ENCODE data around the gene NKX1-2.

The NKX1-2 gene

DNA sequence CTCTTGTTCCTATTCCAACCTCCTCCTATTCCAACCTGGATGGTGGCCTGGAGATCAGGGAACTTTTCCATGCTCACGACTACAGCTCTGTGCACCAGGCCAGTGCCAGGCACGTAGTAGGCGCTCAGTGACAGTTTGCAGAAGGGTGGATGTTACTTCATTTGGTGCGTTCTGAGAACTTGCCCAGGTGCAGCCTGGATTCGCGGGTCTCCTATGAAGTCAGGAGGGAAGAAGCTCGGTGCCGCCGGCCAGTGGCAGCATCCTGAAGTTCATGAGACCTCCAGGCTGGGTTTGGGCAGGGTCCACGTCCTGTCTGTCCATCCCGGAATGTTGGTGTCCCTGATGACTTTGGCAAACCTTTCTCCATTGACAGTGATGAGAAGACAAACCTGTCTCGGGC, 33.0 kb upstream of the NKX1-2 start:
- H3K4me1 Mint-ChIP-seq (ENCODE audit: low read depth) = no peaks in the 10 kb centered on the region
- peaks cover 3% of the 10 kb centered on the region for H3K9me3 Mint-ChIP-seq
- DNase-seq = no peak
- no peaks in the 10 kb centered on the region for H3K27me3 Mint-ChIP-seq
- no peak overlapping the region for H3K4me3 Mint-ChIP-seq
- H3K27ac Mint-ChIP-seq = no peak overlapping the region
- peaks cover 22% of the 10 kb centered on the region for H3K36me3 Mint-ChIP-seq (ENCODE audit: low read depth)

DNA sequence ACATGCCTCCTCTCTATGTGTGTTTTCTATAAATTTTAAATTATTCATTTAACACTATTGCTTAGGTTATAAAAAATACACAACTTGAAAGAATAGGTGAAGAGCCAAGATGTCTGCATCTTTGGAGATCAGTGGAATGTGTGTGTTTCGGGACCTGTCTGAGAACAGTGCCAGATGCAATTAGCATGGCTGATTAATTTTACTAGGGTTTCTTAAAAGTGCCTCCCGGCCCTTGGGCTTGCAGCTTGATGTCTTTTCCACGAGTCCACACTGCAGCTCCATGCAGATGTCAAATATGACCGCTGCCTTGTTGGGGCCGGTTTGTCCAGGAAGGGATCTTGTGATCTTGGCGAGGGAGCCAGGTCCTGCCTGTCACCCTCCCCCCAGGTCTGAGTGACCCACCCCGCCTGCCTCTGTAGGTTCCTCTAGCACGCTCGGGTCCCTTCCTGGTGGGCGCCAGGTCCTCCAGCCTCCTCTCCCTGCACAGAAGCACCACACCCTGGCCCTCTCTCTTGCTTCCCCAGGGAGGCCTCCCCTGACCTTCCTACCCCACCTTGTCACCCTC, 32.5 kb upstream of the NKX1-2 start:
- no peak overlapping the region for H3K4me3 Mint-ChIP-seq
- H3K9me3 Mint-ChIP-seq = peaks cover 2% of the 10 kb centered on the region
- peaks cover 19% of the 10 kb centered on the region for H3K36me3 Mint-ChIP-seq (ENCODE audit: low read depth)
- H3K27ac Mint-ChIP-seq = no peak overlapping the region
- DNase-seq = no peak
- H3K27me3 Mint-ChIP-seq = no peaks in the 10 kb centered on the region
- H3K4me1 Mint-ChIP-seq (ENCODE audit: low read depth) = no peaks in the 10 kb centered on the region

DNA sequence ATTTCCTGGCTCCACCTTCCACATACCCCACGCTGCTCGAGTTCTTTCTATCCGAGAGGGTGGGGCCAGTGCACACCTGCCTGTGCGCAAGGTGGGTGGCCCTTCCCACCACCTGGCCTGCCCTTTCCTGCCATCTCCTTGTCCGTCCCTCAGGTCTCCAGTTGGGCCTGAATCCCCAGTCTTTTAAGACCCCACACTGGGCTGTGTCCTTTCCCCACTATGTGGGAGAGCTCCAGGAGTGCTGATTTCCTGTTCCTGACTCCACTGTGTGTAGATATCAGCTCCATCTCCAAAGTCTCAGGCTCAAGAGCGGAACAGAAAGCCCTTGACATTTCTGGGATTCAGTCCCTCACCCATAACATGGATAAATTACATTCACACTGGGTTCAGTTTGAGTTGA, 31.9 kb upstream of the NKX1-2 start:
- Mint-ChIP-seq H3K27ac (no peak overlapping the region), H3K4me3 (no peak overlapping the region), H3K9me3 (no peaks in the 10 kb centered on the region), H3K27me3 (no peaks in the 10 kb centered on the region), H3K4me1 (ENCODE audit: low read depth) (no peaks in the 10 kb centered on the region), H3K36me3 (ENCODE audit: low read depth) (peaks cover 14% of the 10 kb centered on the region)
- DNase-seq = no peak

DNA sequence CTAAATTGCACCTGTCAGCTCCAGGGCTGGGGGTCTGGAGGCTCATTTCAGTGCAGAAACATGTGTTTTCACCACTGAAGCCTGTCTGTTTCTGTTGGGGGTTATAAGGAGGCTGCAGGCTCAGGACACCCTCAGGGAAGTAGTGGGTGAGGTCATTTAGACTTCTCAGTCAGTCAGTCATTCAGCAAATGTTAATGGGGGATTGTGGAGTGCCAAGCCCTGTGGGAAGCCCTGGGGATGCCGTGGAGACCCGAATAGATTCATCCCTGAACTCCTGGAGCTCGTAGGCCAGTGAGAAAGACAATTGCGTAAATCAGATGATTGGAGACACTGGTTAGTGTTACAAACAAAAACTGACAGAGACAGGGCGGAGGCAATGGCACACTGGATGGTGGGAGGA, 31.0 kb upstream of the NKX1-2 start:
- DNase-seq = no peak
- Mint-ChIP-seq H3K36me3 (ENCODE audit: low read depth) (peaks cover 5% of the 10 kb centered on the region), H3K4me1 (ENCODE audit: low read depth) (no peaks in the 10 kb centered on the region), H3K27ac (no peak overlapping the region), H3K4me3 (no peak overlapping the region), H3K9me3 (no peaks in the 10 kb centered on the region), H3K27me3 (no peaks in the 10 kb centered on the region)

DNA sequence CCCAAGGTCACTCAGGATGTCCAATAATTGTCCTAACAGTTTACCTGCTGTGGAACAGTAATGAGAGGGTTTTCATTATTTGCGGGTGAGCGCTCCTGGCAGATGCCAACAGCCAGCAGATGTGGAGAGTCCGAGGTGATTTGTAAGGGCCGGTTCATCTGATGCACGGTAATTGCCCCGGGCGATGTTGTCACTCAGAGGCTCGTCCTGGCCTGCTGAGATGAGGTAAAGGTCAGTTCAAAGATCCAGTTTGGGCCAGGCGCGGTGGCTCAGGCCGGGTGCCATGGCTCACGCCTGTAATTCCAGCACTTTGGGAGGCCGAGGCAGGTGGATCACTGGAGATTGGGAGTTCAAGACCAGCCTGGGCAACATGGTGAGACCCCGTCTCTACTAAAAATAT, 28.7 kb upstream of the NKX1-2 start:
- DNase-seq = no peak
- Mint-ChIP-seq H3K27ac (no peak overlapping the region), H3K27me3 (no peaks in the 10 kb centered on the region), H3K4me3 (no peak overlapping the region), H3K36me3 (ENCODE audit: low read depth) (no peaks in the 10 kb centered on the region), H3K9me3 (no peaks in the 10 kb centered on the region), H3K4me1 (ENCODE audit: low read depth) (peaks cover 3% of the 10 kb centered on the region)

DNA sequence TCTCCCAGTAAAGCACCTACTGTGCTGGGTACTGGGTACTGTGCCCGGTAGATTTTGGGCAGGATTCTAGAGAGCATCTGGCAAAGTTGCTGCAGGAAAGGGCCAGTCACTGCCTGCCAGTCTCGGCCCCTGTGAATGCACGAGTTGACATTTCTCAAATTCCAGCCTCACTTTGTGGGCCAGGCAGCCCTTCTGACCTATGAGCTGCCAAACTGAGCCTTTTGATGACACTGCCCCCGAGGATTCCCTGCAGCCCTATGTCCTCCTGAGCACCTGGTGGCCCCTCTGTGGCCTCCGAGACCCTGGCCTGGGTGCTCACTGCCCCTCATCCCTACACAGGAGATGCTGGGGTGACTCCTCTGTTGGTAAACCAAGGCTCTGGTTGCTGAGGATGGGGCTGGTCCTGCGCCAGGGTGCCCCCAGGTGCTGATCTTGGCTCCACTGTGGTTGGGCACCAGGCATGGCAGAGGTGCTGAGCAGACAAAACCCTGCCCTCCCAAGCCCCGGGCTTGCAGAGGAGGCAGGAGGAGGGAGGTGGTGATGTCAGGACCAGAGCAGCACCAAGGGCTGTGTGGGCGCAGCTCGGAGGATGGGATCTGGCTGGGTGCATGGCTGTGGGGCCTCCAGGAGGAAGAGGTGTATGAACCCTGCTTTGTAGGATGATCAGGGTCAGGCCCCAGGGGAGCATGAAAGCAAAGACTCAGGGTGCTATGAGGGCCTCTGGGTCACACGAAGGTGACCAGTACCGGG, 28.0 kb upstream of the NKX1-2 start:
- H3K36me3 Mint-ChIP-seq (ENCODE audit: low read depth) = no peaks in the 10 kb centered on the region
- H3K4me3 Mint-ChIP-seq = no peak overlapping the region
- no peak overlapping the region for H3K27ac Mint-ChIP-seq

DNA sequence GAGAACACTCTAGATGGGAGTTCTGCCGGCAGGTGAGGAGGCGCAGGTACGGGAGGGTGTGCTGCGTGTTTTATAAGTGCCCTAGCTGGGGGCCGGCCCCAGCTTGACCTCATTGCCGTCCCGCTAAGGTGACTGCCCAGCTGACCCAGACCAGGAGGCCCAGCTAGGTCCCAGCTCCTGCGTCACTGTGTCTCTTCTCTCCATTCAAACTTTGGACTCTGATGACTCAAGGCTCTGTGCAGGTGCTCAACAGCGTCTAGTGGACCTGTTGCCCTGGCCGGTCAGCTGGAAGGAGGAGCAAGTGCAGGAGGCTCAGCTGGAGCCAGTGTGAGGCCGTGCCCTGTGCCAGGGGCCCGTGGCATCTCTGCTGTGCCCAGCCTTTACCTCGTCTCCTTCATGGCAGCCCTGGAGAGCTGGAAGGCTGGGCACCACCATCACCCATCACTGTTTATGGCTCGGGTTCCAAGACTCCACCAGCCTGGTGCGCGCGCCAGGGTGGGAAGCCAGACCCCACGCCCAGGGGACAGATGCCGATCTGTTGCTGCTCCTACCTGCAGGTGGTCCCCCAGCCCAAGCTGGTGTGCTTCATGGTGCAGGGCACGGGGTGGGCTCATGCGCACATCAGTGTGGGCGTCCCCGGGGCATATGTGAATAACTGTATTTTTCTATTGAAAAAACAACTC, 26.3 kb upstream of the NKX1-2 start:
- DNase-seq = no peak
- Mint-ChIP-seq H3K9me3 (no peaks in the 10 kb centered on the region), H3K27ac (no peak overlapping the region), H3K4me1 (ENCODE audit: low read depth) (peaks cover 3% of the 10 kb centered on the region), H3K36me3 (ENCODE audit: low read depth) (no peaks in the 10 kb centered on the region), H3K4me3 (no peak overlapping the region), H3K27me3 (no peaks in the 10 kb centered on the region)

More for the DNA sequence above, 28.0 kb upstream of the NKX1-2 start:
- Mint-ChIP-seq H3K27me3 (no peaks in the 10 kb centered on the region), H3K4me1 (ENCODE audit: low read depth) (peaks cover 3% of the 10 kb centered on the region), H3K9me3 (no peaks in the 10 kb centered on the region)
- no peak for DNase-seq

DNA sequence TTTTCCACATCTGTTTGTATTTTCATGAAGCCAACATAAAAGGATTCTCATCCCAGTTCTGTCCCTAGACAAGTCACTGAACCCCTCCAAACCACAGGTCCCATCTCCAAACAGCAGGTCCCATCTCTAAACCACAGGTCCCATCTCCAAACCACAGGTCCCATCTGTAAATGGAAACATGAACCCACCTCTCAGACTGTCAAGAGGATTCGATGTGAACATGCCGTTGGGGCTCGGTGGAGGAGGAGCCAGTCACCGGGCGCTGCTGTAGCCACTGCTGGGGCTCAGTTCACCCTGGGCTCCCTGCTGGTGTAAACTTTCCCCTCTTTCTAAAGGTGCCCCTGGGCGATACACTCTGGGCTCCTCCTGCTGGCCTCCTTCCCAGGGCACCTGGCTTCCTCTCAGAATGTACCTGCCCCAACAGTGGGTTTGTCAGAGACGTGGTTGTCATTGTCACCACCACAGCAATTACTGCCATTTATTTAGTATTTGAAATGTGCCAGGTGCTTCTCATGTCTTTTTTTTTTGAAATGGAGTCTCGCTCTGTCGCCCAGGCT, 24.8 kb upstream of the NKX1-2 start:
- H3K36me3 Mint-ChIP-seq (ENCODE audit: low read depth) = no peaks in the 10 kb centered on the region
- no peak overlapping the region for H3K27ac Mint-ChIP-seq
- no peaks in the 10 kb centered on the region for H3K27me3 Mint-ChIP-seq
- peaks cover 3% of the 10 kb centered on the region for H3K4me1 Mint-ChIP-seq (ENCODE audit: low read depth)
- H3K4me3 Mint-ChIP-seq = no peak overlapping the region
- DNase-seq = no peak
- H3K9me3 Mint-ChIP-seq = no peaks in the 10 kb centered on the region

DNA sequence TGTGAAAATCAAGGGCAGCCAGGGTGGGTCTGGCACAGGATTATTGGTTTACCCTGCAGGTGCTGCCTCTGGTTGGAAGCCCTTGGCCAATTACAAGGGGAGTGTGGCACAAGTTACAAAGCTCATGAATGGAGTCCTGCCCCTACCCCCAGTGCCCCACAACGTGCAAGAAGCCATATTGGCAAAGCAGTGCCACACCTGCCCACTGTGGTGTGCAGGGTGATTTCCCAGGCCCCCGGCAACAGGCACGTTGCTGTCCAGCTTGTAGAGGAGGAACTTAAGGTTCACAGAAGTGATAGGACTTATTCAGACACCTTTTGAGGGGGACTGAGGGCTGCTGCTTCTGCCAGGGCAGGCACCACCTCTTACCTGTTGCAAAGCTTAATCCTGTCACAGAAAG, 23.2 kb upstream of the NKX1-2 start:
- H3K27ac Mint-ChIP-seq = no peak overlapping the region
- H3K27me3 Mint-ChIP-seq = no peaks in the 10 kb centered on the region
- H3K36me3 Mint-ChIP-seq (ENCODE audit: low read depth) = peaks cover 3% of the 10 kb centered on the region
- DNase-seq = no peak
- no peaks in the 10 kb centered on the region for H3K9me3 Mint-ChIP-seq
- H3K4me3 Mint-ChIP-seq = no peak overlapping the region
- H3K4me1 Mint-ChIP-seq (ENCODE audit: low read depth) = peaks cover 3% of the 10 kb centered on the region

DNA sequence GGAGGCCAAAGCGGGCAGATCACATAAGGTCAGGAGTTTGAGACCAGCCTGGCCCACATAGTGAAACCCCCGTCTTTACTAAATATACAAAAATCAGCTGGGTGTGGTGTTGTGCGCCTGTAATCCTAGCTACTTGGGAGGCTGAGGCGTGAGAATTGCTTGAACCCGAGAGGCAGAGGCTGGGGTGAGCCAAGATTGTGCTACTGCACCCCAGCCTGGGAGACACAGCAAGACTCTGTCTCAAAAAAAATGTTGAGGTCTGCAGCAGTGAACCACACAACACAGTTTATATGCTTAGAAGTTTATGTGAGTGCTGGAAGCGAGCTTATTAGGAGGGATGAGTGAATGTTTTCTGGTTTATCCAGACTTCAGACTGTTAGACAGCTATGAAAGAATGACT, 22.2 kb upstream of the NKX1-2 start:
- Mint-ChIP-seq H3K27me3 (no peaks in the 10 kb centered on the region), H3K9me3 (no peaks in the 10 kb centered on the region), H3K27ac (no peak overlapping the region), H3K36me3 (ENCODE audit: low read depth) (peaks cover 3% of the 10 kb centered on the region), H3K4me1 (ENCODE audit: low read depth) (peaks cover 3% of the 10 kb centered on the region), H3K4me3 (no peak overlapping the region)
- no peak for DNase-seq

DNA sequence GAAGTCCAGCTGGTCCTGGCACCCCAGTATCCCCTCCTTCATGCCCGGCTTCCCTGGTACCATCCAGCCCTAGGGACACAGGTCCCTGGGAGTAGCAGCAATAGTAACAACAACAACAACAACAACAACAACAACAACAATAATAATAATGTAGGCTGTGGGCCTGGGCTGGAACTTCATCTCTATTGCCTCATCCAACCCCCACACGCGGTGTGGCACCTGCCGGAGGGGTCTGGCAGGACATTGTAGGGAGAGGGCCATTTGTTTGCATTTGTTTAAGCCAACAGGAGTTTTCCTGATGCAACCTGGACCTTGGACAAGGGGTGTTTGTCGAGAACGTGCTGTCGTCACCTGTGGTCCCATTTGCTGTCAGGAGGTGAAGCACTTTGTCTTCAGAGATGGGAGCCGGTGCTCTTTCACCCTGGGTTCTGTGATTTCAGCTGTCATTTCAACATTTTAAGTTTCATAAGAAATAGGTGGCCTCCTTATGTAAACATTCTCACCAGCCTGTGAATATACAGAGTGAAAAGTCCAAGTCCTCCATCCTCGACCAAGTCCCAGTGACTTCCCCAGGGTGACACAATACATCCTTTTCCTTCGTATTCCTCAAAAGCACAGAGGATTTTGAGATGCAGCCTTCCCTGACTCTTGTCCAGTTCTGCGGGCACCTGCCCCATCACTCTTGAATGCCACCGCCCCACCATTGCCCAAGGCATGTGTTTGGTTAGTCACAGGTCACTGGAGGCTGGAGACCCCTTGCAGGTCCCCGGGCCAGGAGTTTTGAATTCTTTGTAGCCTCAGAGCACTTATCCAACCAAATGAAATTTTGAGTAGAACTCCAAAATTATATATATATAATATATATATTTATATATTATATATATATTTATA, 21.0 kb upstream of the NKX1-2 start:
- Mint-ChIP-seq H3K9me3 (no peaks in the 10 kb centered on the region), H3K4me1 (ENCODE audit: low read depth) (peaks cover 8% of the 10 kb centered on the region)

DNA sequence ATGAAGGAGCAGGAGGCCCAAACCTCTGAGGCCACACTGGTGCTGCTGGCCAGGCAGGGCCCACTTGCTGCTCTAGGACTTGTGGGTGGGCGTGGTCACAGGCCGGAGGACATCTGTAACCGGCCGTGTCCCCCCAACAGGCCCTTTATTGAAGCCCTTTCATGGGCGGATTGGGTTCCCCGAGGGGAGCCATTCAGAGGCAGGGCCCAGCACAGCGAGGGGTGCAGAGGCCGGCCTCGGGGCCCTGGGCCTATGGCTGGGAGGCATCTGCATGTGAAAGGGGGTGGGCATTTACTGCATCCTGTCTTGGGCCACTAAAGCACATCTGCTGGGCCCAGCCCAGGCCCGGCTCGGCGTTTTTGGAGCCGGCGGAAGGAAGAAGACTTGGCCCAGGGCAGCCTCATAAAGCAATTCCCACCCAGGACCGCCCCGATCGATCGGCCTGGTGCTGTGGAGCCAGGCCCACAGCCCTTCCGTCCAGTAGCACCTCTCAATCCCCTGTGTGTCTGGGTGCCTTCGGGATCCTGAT, 20.2 kb upstream of the NKX1-2 start:
- peaks cover 16% of the 10 kb centered on the region for H3K4me1 Mint-ChIP-seq (ENCODE audit: low read depth)
- no peaks in the 10 kb centered on the region for H3K9me3 Mint-ChIP-seq
- H3K36me3 Mint-ChIP-seq (ENCODE audit: low read depth) = peaks cover 3% of the 10 kb centered on the region

More for the DNA sequence above, 21.0 kb upstream of the NKX1-2 start:
- Mint-ChIP-seq H3K4me3 (no peak overlapping the region), H3K27ac (no peak overlapping the region), H3K36me3 (ENCODE audit: low read depth) (peaks cover 3% of the 10 kb centered on the region), H3K27me3 (no peaks in the 10 kb centered on the region)
- no peak for DNase-seq

DNA sequence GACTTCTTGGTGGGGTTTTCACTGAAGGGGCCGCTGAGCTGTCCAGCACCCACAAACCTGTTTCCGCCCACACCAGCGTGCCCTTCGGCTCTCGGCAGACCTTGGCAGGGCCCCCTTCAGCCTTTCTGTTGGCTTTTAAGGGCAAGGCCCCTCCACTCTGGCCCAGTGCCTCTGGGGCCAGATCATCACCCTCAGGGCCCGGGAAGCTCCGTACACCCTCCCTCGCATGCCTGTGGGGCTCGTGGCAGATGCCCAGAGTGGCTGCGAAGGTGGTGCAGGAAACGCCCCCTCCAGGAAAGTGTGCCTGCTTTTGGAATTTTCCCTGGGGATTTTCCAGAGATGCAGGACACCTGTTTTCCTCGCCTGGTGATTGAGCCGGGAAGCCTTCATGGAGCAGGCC, 18.8 kb upstream of the NKX1-2 start:
- no peak overlapping the region for H3K4me3 Mint-ChIP-seq
- peaks cover 3% of the 10 kb centered on the region for H3K36me3 Mint-ChIP-seq (ENCODE audit: low read depth)
- no peak overlapping the region for H3K27ac Mint-ChIP-seq
- H3K4me1 Mint-ChIP-seq (ENCODE audit: low read depth) = peaks cover 22% of the 10 kb centered on the region
- H3K27me3 Mint-ChIP-seq = no peaks in the 10 kb centered on the region
- no peaks in the 10 kb centered on the region for H3K9me3 Mint-ChIP-seq
- no peak for DNase-seq

More for the DNA sequence above, 20.2 kb upstream of the NKX1-2 start:
- Mint-ChIP-seq H3K27ac (no peak overlapping the region), H3K4me3 (no peak overlapping the region), H3K27me3 (no peaks in the 10 kb centered on the region)
- DNase-seq = no peak

DNA sequence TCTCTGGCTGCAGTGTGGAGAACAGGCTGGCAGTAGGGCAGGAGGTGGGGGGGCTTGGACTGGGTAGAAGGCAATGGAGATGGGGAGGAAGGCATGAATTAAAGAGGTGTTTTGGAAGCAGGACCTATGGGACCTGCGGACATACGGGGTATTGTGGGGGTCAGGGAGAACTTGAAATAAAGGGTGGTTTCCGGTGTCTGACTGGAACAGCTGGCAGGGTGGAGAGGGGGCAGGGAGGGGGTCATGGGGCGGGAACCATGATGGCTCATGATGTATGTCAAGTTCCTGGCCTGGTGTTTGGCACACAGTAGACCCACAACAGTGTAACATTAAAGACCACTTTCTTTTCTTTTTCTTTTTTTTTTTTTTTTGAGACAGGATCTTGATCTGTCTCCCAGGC, 17.3 kb upstream of the NKX1-2 start:
- H3K27me3 Mint-ChIP-seq = no peaks in the 10 kb centered on the region
- H3K27ac Mint-ChIP-seq = no peak overlapping the region
- no peak overlapping the region for H3K4me3 Mint-ChIP-seq
- peaks cover 23% of the 10 kb centered on the region for H3K4me1 Mint-ChIP-seq (ENCODE audit: low read depth)
- H3K36me3 Mint-ChIP-seq (ENCODE audit: low read depth) = peaks cover 4% of the 10 kb centered on the region
- no peak for DNase-seq
- no peaks in the 10 kb centered on the region for H3K9me3 Mint-ChIP-seq
